NOMO-1 treated with DMSO at 0.1 percent for 48 hours (cell line): ENCODE results near the gene SCARB1.
"Not testable (repeated sequence)": the region's sequence is repeated elsewhere in the genome, so short reads cannot be mapped to it uniquely, and the experiment has no call there.

Experiments
- DNase-seq: peaks from one replicate; lab custom pipeline; 2025; ENCODE audit not compliant: unreplicated experiment; lab: John Stamatoyannopoulos, UW

The SCARB1 gene

GRCh38 chr12:124863416-124864325 lies at the start of gene SCARB1:
TSS of gene SCARB1 (minus strand) at chr12:124863864. CDS start at chr12:124863720, 144 bp downstream.
- DNase-seq, result peak; percentile 80

- DNase-seq, result not testable (repeated sequence)
Measured at GRCh38 chr12:124912529-124913287, 49.0 kb upstream of the SCARB1 start.

DNA sequence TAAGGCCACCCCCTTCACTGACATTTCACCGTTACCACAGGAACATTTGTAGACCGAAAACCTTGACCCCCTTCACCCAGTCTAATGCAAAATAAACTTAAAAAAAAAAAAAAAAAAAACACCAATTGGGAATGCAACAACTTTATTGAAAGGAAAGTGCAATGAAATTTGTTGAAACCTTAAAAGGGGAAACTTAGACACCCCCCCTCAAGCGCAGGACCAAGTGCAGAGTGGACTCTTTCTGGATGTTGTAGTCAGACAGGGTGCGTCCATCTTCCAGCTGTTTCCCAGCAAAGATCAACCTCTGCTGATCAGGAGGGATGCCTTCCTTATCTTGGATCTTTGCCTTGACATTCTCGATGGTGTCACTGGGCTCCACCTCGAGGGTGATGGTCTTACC lies 47.9 kb upstream of the SCARB1 start:
- DNase-seq, result not testable (repeated sequence)

GRCh38 chr12:124910561-124911478 lies 47.2 kb upstream of the SCARB1 start:
- no peak for DNase-seq

GRCh38 chr12:124909831-124910560 lies 46.3 kb upstream of the SCARB1 start:
- no peak for DNase-seq

DNA sequence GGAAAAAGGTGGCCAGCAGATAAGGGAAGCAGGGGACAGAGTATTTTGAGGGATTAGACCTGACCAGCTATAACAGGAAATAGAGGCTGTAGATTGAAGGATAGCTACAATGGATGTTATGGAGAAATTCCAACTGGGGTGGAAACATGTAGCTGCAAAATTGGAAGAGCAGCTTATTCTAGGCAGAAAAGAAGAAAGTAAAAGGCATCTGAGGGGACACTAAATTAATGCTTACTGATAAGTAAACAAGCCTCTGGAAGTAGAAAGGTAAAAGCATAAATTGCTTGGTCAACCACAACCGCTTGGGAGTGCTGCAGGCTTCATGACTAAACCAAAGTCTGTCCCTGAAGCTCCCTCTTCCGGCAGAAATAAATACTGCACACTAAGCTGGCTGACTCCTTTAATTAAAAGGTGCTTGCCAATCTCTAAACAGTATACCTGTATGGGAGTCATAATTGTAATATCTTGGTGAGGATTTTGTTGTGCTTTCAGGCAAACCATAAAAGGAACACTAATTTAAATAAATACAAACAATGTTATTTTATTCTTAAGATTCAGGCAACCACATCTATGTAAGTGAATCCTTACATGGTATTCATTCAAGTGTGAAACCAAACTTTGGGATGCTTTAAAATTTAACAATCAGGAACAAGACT lies 43.1 kb upstream of the SCARB1 start:
- DNase-seq, result no peak

DNA sequence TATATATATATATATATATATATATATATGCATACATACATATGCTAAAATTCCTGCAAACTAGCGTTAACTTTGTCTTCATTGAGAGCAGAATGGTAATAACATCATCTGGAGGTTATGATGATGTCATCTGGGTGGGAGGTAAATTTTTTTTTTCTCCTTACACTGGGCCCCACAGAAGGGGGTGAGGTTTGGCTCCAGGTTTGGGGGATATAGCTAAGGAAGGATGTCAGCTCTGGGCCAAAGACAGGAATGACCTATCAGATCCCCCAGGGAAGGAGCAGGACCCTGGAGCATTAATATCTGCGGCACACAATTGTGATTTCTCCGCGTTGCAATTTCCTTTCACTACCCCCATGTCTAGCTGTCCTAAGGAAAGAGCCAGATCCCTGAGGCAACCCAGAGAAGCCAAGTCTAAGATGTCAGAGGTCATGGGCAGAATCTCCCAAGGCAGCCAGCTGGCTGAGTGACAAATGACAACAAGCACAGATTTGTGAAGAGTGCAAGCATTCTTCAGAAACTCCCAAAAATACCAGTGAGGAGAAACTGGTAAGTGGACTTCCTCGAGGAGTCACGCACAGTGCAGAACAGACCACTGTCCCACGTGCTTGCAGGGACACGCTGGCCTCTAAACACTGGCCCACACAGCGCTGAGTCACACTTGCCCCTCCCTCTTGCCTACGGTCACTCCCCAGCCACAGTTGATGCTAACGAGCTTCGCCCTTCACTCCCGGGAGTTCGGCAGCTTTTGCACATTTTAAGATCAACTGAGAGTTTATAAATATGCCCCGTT lies 40.8 kb upstream of the SCARB1 start:
- DNase-seq, result peak; percentile 66

- peak; percentile 59 for DNase-seq
Measured at GRCh38 chr12:124902916-124903315, 39.3 kb upstream of the SCARB1 start.

GRCh38 chr12:124901003-124901402 lies 37.3 kb upstream of the SCARB1 start:
- peak; percentile 24 for DNase-seq

- DNase-seq, result not testable (repeated sequence)
Measured at GRCh38 chr12:124900345-124900795, 36.7 kb upstream of the SCARB1 start.

DNA sequence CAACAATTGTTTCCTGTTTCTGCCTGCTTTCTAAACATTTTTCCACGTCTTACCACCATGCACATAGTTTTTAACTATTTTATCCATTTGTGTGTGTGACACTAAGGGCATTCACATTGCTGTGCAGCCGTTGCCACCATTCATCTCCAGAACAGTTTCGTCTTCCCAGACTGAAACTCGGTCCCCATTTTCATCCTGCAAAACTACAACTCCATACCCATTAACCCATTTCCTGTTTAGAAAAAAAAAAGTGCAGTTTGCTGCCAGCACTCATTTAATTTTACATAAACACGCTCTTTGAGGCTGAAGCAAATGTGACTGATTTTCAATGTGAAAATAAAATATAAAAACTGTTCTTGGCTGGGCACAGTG lies 35.2 kb upstream of the SCARB1 start:
- DNase-seq, result no peak

- DNase-seq, result peak; percentile 68
Measured at GRCh38 chr12:124898200-124898922, 34.7 kb upstream of the SCARB1 start.

- DNase-seq, result no peak
Measured at GRCh38 chr12:124896461-124896860, 32.8 kb upstream of the SCARB1 start.

DNA sequence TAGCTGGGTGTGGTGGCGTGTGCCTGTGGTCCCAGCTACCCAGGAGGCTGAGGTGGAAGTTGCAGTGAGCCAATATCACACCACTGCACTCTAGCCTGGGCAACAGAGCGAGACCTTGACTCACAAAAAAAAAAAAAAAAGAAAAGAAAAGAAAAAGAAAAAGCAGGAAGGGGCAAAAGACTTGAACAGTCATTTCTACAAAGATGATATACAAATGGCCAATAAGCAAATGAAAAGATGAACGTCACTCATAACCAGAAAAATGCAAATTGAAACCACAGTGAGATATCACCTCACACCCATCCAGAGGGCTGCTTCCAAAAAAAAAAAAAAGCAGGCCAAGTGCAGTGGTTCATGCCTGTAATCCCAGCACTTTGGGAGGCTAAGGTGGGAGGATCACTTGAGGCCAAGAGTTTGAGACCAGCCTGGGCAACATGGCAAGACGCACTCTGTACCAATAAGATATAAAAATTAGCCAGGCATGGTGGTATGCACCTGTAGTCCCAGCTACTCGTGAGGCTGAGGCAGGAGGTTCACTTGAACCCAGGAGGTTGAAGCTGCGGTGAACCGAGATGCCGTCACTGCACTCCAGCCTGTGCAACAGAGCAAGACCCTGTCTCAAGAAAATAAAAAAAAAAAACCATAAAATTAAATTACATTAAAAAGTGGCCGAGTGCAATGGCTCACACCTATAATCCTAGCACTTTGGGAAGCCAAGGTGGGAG lies 30.3 kb upstream of the SCARB1 start:
- no peak for DNase-seq

- DNase-seq, result no peak
Measured at GRCh38 chr12:124888260-124888659, 24.6 kb upstream of the SCARB1 start.

DNA sequence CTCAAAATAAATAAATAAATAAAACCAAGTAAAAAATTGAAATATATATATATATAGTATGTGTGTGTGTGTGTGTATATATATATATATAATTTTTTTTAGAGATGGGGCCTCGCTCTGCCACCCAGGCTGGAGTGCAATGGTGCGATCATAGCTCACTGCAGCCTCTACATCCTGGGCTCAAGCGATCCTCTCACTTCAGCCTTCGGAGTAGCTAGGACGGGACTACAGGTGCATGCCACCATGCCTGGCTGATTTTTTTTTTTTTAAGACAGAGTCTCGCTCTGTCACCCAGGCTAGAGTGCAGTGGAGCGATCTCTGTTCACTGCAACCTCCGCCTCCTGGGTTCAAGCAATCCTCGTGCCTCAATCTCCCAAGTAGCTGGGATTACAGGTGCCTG lies 24.1 kb upstream of the SCARB1 start:
- DNase-seq, result not testable (repeated sequence)

DNA sequence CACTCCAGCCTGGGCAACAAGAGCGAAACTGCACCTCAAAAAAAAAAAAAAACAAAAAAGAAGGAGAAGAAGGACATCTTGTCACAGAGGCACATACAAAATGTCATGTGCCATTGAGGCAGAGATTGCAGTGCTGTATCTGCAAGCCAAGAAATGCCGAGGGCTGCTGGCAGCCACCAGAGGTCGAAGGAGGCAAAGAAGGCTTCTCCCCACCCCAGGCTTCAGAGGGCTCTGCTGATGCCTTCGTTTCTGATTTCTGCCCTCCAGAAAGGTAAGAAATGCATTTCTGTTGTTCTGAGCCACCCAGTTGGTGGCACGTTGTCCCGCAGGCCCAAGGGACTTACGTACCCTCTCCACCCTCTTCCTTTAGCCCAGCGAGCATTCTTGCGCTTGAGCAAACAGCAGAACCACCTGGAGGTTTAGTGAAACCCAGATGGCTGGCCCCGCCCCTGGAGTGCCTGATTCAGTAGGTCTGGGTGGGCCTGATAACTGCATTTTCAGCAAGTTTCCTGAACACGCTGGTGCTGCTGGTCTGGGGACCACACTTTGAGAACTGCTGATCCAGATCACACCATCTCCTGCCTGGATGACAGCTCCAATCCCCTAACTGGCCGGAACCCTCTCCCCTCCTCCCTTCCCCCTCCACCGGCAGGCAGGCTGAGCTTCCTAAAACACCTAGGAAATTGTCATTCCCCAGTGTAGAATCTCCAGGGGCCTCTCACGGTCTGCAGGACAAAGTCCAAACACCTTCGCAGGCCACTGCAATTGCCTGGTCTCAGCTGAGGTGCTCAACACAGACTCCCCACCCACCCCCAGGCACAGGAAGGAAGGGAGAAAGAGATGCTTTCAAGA lies 21.1 kb upstream of the SCARB1 start:
- no peak for DNase-seq
